GM21825 (cell line): Measurements from ENCODE around the gene PTCH1.

Source experiments
- ATAC-seq: cut with Tn5 transposase; IDR thresholded peaks from one replicate; pipeline ENCODE4 v1.9.1; 2021; ENCODE audit warnings: mild to moderate bottlenecking, moderate library complexity; ENCODE audit not compliant: unreplicated experiment

The PTCH1 gene

GRCh38 chr9:95468791-95469190, 48.0 kb downstream of the PTCH1 start:
- ATAC-seq = no peak

GRCh38 chr9:95465115-95465514, 51.7 kb downstream of the PTCH1 start:
- ATAC-seq = no peak

GRCh38 chr9:95463148-95464060, 53.4 kb downstream of the PTCH1 start:
- ATAC-seq = peak; percentile 17

- peak; percentile 89 for ATAC-seq
Observed at GRCh38 chr9:95462249-95463147, 54.3 kb downstream of the PTCH1 start.

GRCh38 chr9:95461448-95462248, 55.1 kb downstream of the PTCH1 start:
- ATAC-seq = no peak

- no peak for ATAC-seq
Observed at GRCh38 chr9:95460518-95461164, 56.1 kb downstream of the PTCH1 start.

GRCh38 chr9:95459851-95460517, 56.8 kb downstream of the PTCH1 start:
- ATAC-seq = no peak

GRCh38 chr9:95459178-95459577, 57.6 kb downstream of the PTCH1 start:
- ATAC-seq = no peak

GRCh38 chr9:95458666-95459065, 58.1 kb downstream of the PTCH1 start:
- no peak for ATAC-seq

- no peak for ATAC-seq
Observed at GRCh38 chr9:95457769-95458168, 59.0 kb downstream of the PTCH1 start.

- no peak for ATAC-seq
Observed at GRCh38 chr9:95455714-95456113, 61.1 kb downstream of the PTCH1 start.

GRCh38 chr9:95452176-95452575, 64.6 kb downstream of the PTCH1 start:
- ATAC-seq = no peak

- ATAC-seq = no peak
Observed at GRCh38 chr9:95451065-95451426, 65.7 kb downstream of the PTCH1 start.

- no peak for ATAC-seq
Observed at GRCh38 chr9:95450171-95451064, 66.4 kb downstream of the PTCH1 start.

GRCh38 chr9:95449016-95449415, 67.8 kb downstream of the PTCH1 start:
- ATAC-seq = no peak

- no peak for ATAC-seq
Observed at GRCh38 chr9:95447660-95448420, 68.9 kb downstream of the PTCH1 start.

GRCh38 chr9:95446984-95447383, 69.8 kb downstream of the PTCH1 start:
- ATAC-seq = no peak

- ATAC-seq = no peak
Observed at GRCh38 chr9:95446259-95446658, 70.5 kb downstream of the PTCH1 start.
